ENCODE data around the gene TBC1D5.

The TBC1D5 gene

DNA sequence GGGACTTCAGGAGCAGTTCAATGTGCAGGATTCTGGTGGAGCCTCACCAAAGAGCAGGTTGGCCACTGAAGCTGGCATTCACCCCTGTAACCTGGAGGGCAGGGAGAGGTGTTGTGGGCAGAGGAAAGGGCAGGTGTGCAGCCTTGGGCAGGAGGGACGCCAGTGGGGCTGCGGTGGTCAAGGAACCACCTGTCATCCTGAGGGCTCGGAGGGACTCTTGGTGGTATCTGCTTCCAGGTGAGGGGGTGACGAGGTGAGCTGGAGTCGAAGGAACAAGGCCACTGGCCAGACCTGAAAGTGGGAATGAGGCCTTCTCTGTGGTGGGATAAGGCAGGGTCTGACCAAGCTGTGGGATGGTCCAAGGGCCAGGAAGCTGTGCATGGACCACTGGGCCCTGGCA lies 588.2 kb downstream of the TBC1D5 start (continued):
- TF ChIP-seq CSDC2 (CRISPR knock-in tag; IDR thresholded peaks at IDR 0.05): no peak
- no peak for TF ChIP-seq ESRRG (CRISPR knock-in tag; IDR thresholded peaks at IDR 0.05)
- no peak for TF ChIP-seq OSR1 (CRISPR knock-in tag; IDR thresholded peaks at IDR 0.05)
- TF ChIP-seq ZNF8 (CRISPR knock-in tag; IDR thresholded peaks at IDR 0.05): no peak
- TF ChIP-seq ZNF565 (CRISPR knock-in tag; conservative IDR thresholded peaks at IDR 0.05; ENCODE audit: low read depth): no peak
- no peak for TF ChIP-seq TCF4 (CRISPR knock-in tag; IDR thresholded peaks at IDR 0.05; ENCODE audit: borderline replicate concordance)
- TF ChIP-seq, protein P1, sequence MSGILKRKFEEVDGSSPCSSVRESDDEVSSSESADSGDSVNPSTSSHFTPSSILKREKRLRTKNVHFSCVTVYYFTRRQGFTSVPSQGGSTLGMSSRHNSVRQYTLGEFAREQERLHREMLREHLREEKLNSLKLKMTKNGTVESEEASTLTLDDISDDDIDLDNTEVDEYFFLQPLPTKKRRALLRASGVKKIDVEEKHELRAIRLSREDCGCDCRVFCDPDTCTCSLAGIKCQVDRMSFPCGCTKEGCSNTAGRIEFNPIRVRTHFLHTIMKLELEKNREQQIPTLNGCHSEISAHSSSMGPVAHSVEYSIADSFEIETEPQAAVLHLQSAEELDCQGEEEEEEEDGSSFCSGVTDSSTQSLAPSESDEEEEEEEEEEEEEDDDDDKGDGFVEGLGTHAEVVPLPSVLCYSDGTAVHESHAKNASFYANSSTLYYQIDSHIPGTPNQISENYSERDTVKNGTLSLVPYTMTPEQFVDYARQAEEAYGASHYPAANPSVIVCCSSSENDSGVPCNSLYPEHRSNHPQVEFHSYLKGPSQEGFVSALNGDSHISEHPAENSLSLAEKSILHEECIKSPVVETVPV (CRISPR knock-in tag; IDR thresholded peaks at IDR 0.05): no peak

DNA sequence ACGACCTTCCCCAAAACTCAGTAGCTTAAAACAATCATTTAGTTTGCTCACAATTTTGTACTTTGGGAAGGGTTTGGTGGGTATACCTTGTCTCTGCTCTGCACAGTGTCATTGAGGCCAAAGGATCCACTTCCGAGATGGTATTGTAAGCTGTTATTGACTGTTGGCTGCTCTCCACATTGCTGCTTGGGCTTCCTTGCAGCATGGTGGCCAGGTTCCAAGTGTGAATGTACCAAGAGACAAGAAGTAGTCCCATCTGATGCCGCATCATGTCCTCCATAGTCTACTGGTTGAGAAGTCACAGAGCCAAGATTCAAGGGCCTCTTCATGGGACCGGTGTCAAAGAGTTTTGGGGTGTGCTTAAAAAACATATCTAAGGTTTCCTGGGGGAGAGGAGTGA lies 589.2 kb downstream of the TBC1D5 start:
- ATAC-seq: no peak
- TF ChIP-seq ZNF565 (CRISPR knock-in tag; conservative IDR thresholded peaks at IDR 0.05; ENCODE audit: low read depth) (peak; percentile 79; the same call in 1 of the 2 replicates), RARB (CRISPR knock-in tag; IDR thresholded peaks at IDR 0.05) (no peak), ZNF8 (CRISPR knock-in tag; IDR thresholded peaks at IDR 0.05) (no peak)
- TF ChIP-seq, protein P2, sequence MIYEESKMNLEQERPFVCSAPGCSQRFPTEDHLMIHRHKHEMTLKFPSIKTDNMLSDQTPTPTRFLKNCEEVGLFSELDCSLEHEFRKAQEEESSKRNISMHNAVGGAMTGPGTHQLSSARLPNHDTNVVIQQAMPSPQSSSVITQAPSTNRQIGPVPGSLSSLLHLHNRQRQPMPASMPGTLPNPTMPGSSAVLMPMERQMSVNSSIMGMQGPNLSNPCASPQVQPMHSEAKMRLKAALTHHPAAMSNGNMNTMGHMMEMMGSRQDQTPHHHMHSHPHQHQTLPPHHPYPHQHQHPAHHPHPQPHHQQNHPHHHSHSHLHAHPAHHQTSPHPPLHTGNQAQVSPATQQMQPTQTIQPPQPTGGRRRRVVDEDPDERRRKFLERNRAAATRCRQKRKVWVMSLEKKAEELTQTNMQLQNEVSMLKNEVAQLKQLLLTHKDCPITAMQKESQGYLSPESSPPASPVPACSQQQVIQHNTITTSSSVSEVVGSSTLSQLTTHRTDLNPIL (CRISPR knock-in tag; IDR thresholded peaks at IDR 0.05; ENCODE audit: low read depth): no peak

DNA sequence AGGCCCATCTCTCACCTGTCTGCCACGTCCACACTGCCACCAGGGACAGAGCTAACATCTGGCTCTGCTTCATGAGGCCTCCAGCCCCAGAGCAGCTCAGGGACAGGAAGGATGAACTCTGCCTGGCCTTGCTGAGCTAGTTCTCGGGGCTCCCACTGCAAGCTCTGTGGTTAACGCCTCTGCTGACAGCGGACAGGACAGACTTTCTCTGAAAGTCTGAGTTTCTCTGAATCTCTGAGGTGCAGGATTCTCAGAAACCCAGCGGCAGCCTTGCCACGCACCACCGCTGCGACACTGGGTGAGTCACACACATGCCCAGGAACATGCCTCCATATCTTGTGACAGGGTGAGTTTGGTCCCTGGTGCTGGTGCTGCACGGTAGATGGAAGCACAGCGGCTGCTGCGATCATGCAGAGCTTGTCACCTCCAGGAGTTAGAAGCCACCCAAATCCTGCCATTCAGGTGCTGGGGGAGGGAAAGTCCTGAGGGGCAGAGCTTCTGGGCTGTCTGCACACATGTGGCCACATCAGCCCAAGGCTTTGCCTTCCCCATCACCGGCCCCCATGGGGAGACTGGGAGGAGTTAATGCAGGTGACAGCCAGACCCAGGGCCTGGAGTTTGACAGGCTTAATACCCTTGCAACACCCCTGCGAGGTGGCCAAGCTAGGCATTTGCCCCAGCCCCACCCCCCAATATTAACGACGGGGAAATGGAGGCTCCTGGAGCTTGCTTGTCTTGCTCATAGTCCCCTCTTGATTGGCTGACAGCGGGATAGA lies 590.6 kb downstream of the TBC1D5 start:
- TF ChIP-seq ZNF565 (CRISPR knock-in tag; conservative IDR thresholded peaks at IDR 0.05; ENCODE audit: low read depth) (no peak), TOX (CRISPR knock-in tag; IDR thresholded peaks at IDR 0.05; ENCODE audit: borderline replicate concordance) (no peak), ZFP30 (CRISPR knock-in tag; IDR thresholded peaks at IDR 0.05) (no peak), CSDC2 (CRISPR knock-in tag; IDR thresholded peaks at IDR 0.05) (no peak), SNAI2 (CRISPR knock-in tag; IDR thresholded peaks at IDR 0.05) (no peak), ZC3H10 (CRISPR knock-in tag; IDR thresholded peaks at IDR 0.05) (no peak)
- TF ChIP-seq, protein P2 (CRISPR knock-in tag; IDR thresholded peaks at IDR 0.05; ENCODE audit: low read depth): no peak
- TF ChIP-seq, protein P3, sequence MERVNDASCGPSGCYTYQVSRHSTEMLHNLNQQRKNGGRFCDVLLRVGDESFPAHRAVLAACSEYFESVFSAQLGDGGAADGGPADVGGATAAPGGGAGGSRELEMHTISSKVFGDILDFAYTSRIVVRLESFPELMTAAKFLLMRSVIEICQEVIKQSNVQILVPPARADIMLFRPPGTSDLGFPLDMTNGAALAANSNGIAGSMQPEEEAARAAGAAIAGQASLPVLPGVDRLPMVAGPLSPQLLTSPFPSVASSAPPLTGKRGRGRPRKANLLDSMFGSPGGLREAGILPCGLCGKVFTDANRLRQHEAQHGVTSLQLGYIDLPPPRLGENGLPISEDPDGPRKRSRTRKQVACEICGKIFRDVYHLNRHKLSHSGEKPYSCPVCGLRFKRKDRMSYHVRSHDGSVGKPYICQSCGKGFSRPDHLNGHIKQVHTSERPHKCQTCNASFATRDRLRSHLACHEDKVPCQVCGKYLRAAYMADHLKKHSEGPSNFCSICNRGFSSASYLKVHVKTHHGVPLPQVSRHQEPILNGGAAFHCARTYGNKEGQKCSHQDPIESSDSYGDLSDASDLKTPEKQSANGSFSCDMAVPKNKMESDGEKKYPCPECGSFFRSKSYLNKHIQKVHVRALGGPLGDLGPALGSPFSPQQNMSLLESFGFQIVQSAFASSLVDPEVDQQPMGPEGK (CRISPR knock-in tag; IDR thresholded peaks at IDR 0.05; ENCODE audit: borderline replicate concordance): no peak
- no peak for ATAC-seq

DNA sequence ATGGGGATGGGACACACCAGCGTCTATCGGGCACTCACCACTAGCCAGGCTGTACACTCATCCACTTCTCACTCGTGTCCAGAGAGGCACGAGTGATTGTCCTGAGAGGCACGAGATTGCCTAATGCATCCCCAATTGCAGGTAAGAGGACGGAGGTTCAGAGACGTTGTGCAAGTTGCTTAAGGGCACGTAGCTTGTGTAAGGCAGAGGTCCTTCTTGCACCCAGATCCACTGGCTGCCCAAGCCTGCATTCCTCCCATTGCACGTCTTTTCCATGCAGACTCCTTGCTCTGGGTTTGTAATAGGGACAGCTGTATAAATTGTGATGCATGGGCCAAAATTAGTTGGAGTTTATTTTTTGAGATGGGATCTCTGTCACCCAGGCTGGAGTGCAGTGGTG lies 593.4 kb downstream of the TBC1D5 start:
- TF ChIP-seq ESRRG (CRISPR knock-in tag; IDR thresholded peaks at IDR 0.05): no peak
- TF ChIP-seq ISL1 (CRISPR knock-in tag; IDR thresholded peaks at IDR 0.05): no peak
- TF ChIP-seq, protein P4, sequence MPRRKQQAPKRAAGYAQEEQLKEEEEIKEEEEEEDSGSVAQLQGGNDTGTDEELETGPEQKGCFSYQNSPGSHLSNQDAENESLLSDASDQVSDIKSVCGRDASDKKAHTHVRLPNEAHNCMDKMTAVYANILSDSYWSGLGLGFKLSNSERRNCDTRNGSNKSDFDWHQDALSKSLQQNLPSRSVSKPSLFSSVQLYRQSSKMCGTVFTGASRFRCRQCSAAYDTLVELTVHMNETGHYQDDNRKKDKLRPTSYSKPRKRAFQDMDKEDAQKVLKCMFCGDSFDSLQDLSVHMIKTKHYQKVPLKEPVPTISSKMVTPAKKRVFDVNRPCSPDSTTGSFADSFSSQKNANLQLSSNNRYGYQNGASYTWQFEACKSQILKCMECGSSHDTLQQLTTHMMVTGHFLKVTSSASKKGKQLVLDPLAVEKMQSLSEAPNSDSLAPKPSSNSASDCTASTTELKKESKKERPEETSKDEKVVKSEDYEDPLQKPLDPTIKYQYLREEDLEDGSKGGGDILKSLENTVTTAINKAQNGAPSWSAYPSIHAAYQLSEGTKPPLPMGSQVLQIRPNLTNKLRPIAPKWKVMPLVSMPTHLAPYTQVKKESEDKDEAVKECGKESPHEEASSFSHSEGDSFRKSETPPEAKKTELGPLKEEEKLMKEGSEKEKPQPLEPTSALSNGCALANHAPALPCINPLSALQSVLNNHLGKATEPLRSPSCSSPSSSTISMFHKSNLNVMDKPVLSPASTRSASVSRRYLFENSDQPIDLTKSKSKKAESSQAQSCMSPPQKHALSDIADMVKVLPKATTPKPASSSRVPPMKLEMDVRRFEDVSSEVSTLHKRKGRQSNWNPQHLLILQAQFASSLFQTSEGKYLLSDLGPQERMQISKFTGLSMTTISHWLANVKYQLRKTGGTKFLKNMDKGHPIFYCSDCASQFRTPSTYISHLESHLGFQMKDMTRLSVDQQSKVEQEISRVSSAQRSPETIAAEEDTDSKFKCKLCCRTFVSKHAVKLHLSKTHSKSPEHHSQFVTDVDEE (CRISPR knock-in tag; IDR thresholded peaks at IDR 0.05): no peak
- TF ChIP-seq, protein P2 (CRISPR knock-in tag; IDR thresholded peaks at IDR 0.05; ENCODE audit: low read depth): no peak
- ATAC-seq: no peak

Data from SK-N-SH treated with all-trans-retinoic acid at 6 μM for 48 hours (cell line).